Calu3 (cell line): ENCODE measurements around the gene SPINK8. TPM values are rescaled to one million over a fixed set of nuclear protein-coding genes. Genes with fewer than 3 reads are reported as not detected.

Experiments
- BruUV-seq: library from RNA; stranded (reverse); fragments of 400-500 nt; replicated peaks from 2 replicates; lab custom pipeline; 2021; lab: Mats Ljungman, UMichigan
- CTCF ChIA-PET: fragments of 300-600 bp; sonication (Branson Sonifier 250); formaldehyde crosslinking; loops from one replicate; lab custom pipeline; 2022; ENCODE audit warnings: antibody characterized with exemption; lab: Charles Lee
- DNase-seq: peaks from one replicate; pipeline ENCODE4 v3.0.0; 2022
- H3K27ac Mint-ChIP-seq: one replicate; pipeline ENCODE4 v1.8.0; 2022; ENCODE audit warnings: mixed read lengths; ENCODE audit not compliant: unreplicated experiment
- H3K27me3 Mint-ChIP-seq: one replicate; pipeline ENCODE4 v1.8.0; 2022; ENCODE audit warnings: mixed read lengths; ENCODE audit not compliant: unreplicated experiment
- H3K36me3 Mint-ChIP-seq: one replicate; pipeline ENCODE4 v1.8.0; 2022; ENCODE audit warnings: mild to moderate bottlenecking, moderate library complexity, mixed read lengths; ENCODE audit not compliant: insufficient read depth, unreplicated experiment
- H3K4me1 Mint-ChIP-seq: one replicate; pipeline ENCODE4 v1.8.0; 2022; ENCODE audit warnings: mild to moderate bottlenecking, low read depth, mixed read lengths; ENCODE audit not compliant: unreplicated experiment
- H3K4me3 Mint-ChIP-seq: one replicate; pipeline ENCODE4 v1.8.0; 2022; ENCODE audit warnings: mild to moderate bottlenecking, low read depth, moderate library complexity, mixed read lengths; ENCODE audit not compliant: unreplicated experiment
- H3K9me3 Mint-ChIP-seq: one replicate; pipeline ENCODE4 v1.8.0; 2022; ENCODE audit warnings: low read depth, mixed read lengths; ENCODE audit not compliant: unreplicated experiment
- intact Hi-C: fragments of 100-400 bp; cut with micrococcal nuclease; formaldehyde crosslinking; loops from one replicate; pipeline ENCODE4 v1.10.0; 2022; ENCODE audit not compliant: unreplicated experiment
- total RNA-seq: library from RNA; stranded (reverse); gene quantifications from 2 replicates; pipeline ENCODE4 v1.2.3, GENCODE V29; 2022
- TF ChIP-seq, protein P1 (sequence below): fragments of 200-600 bp; IDR thresholded peaks from one replicate; pipeline ENCODE4 v1.8.0; 2022; ENCODE audit warnings: antibody characterized with exemption; ENCODE audit not compliant: unreplicated experiment

Gene SPINK8
- total RNA-seq, 1 experiment from 2014 or later: not detected

DNA sequence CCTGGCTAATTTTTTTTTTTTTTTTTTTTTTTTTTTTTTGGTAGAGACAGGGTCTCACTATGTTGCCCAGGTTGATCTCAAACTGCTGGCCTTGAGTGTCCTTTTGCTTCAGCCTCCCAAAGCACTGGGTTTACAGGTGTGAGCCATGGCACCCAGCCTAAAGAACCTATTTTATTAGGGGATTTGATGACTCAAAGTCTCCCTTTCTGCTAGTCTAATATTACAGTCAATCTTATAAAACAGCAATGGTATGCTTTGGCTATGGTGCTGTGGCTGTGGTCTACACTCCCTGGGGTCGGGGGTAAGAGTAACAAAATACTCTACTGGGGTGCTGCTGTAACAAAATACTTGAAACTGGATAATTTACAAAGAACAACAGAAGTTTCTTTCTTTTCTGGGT lies 47.8 kb downstream of the SPINK8 start:
- intact Hi-C loops: no loop called here
- TF ChIP-seq, protein P1, sequence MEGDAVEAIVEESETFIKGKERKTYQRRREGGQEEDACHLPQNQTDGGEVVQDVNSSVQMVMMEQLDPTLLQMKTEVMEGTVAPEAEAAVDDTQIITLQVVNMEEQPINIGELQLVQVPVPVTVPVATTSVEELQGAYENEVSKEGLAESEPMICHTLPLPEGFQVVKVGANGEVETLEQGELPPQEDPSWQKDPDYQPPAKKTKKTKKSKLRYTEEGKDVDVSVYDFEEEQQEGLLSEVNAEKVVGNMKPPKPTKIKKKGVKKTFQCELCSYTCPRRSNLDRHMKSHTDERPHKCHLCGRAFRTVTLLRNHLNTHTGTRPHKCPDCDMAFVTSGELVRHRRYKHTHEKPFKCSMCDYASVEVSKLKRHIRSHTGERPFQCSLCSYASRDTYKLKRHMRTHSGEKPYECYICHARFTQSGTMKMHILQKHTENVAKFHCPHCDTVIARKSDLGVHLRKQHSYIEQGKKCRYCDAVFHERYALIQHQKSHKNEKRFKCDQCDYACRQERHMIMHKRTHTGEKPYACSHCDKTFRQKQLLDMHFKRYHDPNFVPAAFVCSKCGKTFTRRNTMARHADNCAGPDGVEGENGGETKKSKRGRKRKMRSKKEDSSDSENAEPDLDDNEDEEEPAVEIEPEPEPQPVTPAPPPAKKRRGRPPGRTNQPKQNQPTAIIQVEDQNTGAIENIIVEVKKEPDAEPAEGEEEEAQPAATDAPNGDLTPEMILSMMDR: no peak
- H3K36me3 Mint-ChIP-seq: peaks cover 5% of the 10 kb centered on the region
- no peaks in the 10 kb centered on the region for H3K4me1 Mint-ChIP-seq
- DNase-seq: no peak
- peaks cover 3% of the 10 kb centered on the region for H3K9me3 Mint-ChIP-seq
- H3K4me3 Mint-ChIP-seq: no peak overlapping the region
- no peak overlapping the region for H3K27ac Mint-ChIP-seq
- no peaks in the 10 kb centered on the region for H3K27me3 Mint-ChIP-seq
- CTCF ChIA-PET: interaction anchor here (0.7 kb wide), 1 partner anchor 719 kb away, joined by 7 read pairs; no protein-coding TSS in a partner anchor
- no TSS peak for BruUV-seq

DNA sequence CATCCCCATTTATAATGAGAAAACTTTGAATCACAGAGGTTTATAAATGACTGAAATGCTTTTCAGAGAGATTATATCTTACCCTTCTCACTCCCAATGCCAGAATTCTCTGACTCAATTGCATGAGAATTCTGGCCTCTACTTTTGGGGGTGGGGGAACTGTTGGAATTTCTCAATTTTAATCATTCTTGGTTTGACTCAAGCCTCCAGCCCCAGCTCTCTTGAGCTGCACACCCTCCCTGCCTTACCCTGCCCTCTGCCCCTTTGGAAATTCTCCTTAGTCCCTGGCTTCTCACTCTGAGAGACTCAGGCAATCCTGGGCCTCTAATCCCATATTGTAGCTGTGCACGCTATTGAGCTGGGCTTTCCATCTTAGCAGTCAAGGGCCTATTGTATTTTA lies 48.3 kb downstream of the SPINK8 start:
- H3K4me3 Mint-ChIP-seq: no peak overlapping the region
- TF ChIP-seq, protein P1: no peak
- H3K27me3 Mint-ChIP-seq: peaks cover under 1% of the 10 kb centered on the region
- H3K36me3 Mint-ChIP-seq: peaks cover 5% of the 10 kb centered on the region
- intact Hi-C loops: no loop called here
- DNase-seq: no peak
- no TSS peak for BruUV-seq
- H3K4me1 Mint-ChIP-seq: no peaks in the 10 kb centered on the region
- CTCF ChIA-PET: interaction anchor here (0.7 kb wide), 1 partner anchor 719 kb away, joined by 7 read pairs; no protein-coding TSS in a partner anchor
- H3K9me3 Mint-ChIP-seq: peaks cover 3% of the 10 kb centered on the region
- H3K27ac Mint-ChIP-seq: no peak overlapping the region

DNA sequence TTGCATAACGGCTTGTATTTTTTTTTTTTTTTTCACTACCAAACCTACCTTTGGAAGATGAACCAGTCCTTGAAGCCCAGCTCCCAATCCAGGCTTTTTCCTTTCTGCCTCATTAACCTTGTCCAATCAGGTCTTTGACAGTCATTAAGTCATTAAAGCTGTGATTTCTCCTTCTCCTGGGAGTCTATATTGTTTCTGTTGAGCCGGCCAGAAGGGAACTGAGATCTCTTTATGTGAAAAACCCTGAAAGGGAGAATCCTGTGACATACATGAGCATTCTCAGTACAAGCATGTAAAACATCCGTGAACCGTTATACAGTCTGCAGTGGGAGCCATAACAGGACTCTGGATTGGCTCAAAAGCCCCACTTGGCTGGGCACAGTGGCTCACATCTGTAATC lies 52.6 kb downstream of the SPINK8 start:
- no peaks in the 10 kb centered on the region for H3K36me3 Mint-ChIP-seq
- peaks cover 14% of the 10 kb centered on the region for H3K27me3 Mint-ChIP-seq
- CTCF ChIA-PET: no interaction called here
- DNase-seq: no peak
- no peak overlapping the region for H3K4me3 Mint-ChIP-seq
- TF ChIP-seq, protein P1: no peak
- no peak overlapping the region for H3K27ac Mint-ChIP-seq
- no TSS peak for BruUV-seq
- intact Hi-C loops: no loop called here
- H3K9me3 Mint-ChIP-seq: no peaks in the 10 kb centered on the region
- H3K4me1 Mint-ChIP-seq: peaks cover 9% of the 10 kb centered on the region

DNA sequence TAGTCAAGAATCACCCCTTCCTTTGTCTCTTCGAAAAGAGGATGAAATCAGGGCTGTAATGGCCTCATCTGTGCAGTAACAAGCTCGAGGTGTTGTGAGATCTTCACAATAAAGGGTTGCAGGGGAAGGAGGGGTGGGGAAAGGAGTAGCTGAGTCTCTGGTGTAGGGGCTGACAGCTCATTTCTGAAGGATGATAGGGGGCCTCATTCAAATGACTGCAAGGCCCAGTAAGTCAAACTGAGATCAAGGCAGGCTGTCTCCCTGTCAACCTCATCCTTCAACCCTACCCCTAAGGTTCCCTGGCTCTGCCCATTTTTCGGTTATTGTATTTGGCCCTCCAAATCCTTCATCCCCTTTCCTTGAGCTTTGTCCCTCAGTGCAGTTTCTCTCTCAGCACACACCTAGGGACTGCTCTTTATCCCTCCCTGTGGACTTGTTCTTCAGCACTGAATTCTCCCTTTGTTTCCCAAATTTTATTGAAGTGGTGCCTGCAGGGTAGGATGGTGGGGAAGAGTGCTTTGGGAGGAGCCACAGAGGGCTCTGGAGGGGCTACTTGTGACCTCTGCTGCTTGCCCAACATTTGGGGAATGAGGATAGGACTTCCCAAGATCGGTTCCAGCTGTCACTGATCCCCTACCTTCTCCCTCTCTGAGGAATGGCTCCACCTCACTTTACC lies 54.4 kb downstream of the SPINK8 start:
- no peaks in the 10 kb centered on the region for H3K36me3 Mint-ChIP-seq
- no TSS peak for BruUV-seq
- peaks cover 12% of the 10 kb centered on the region for H3K4me1 Mint-ChIP-seq
- H3K27me3 Mint-ChIP-seq: peaks cover 14% of the 10 kb centered on the region
- intact Hi-C loops: loop anchor here (10.0 kb wide), 1 partner anchor 106 kb away; no protein-coding TSS in a partner anchor
- H3K4me3 Mint-ChIP-seq: no peak overlapping the region
- CTCF ChIA-PET: interaction anchor here (1.5 kb wide), 1 partner anchor 157 kb away, joined by 4 read pairs; no protein-coding TSS in a partner anchor
- TF ChIP-seq, protein P1: no peak
- DNase-seq: no peak
- no peaks in the 10 kb centered on the region for H3K9me3 Mint-ChIP-seq
- no peak overlapping the region for H3K27ac Mint-ChIP-seq
